IPS-18c (cell line): ENCODE data around the gene SCAPER.
"Not testable (repeated sequence)": the region's sequence is repeated elsewhere in the genome, so short reads cannot be mapped to it uniquely, and the experiment has no call there.

Experiments
- H3K4me3 ChIP-seq: 2 replicates; pipeline ENCODE4 v1.7.0; 2013; ENCODE audit warnings: low read depth, mild to moderate bottlenecking, low read length, moderate library complexity; ENCODE audit not compliant: insufficient read depth
- H3K9me3 ChIP-seq: one replicate; pipeline ENCODE4 v1.6.1; 2013; ENCODE audit warnings: mild to moderate bottlenecking, low read length, moderate library complexity; ENCODE audit not compliant: control insufficient read depth, insufficient read depth

The SCAPER gene

DNA sequence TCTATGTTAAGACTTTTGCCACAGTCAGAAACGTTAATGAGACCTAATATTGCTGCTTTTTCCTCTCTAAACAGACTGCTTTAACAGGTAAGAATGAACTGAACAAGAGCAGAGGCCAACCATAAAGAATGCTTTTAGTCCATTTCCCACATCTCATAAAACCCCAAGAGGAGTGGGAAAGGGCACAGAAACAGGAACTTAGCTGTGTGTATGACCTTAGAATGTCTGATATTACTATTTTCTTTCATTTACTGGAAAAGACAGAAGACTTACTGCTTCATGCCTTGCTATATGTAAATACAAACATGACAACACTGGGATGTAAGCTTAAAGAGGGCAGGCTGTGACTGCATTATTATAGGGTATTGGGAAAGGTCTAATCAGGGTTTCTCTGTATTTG lies 453.6 kb downstream of the SCAPER start:
- Histone ChIP-seq H3K4me3 (no peak overlapping the region), H3K9me3 (no peaks in the 10 kb centered on the region)

- Histone ChIP-seq H3K4me3 (no peak overlapping the region), H3K9me3 (no peaks in the 10 kb centered on the region)
These were observed 455.7 kb downstream of the SCAPER start for GRCh38 chr15:76449455-76449854.

DNA sequence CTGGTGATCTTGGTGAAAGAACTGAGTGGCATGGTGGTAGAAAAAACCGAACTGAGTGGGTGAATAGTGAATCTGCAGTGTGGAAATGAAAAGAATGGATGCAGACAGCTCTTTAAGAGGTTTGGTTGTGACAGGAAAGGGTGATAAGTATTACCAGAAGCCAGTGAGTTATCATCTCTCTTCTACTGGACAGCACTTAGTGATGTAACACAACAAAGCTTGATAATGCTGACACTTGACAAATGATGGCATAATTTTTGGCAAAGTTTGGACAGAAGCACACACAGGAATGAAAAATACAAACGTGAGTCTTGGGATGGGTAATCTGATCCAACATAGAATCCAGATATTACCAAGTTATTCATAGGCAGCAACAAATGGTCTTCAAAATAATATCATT lies 456.4 kb downstream of the SCAPER start:
- Histone ChIP-seq H3K9me3 (no peaks in the 10 kb centered on the region), H3K4me3 (no peak overlapping the region)

GRCh38 chr15:76447728-76448441 lies 457.3 kb downstream of the SCAPER start:
- no peak overlapping the region for H3K4me3 ChIP-seq
- H3K9me3 ChIP-seq, result no peaks in the 10 kb centered on the region

DNA sequence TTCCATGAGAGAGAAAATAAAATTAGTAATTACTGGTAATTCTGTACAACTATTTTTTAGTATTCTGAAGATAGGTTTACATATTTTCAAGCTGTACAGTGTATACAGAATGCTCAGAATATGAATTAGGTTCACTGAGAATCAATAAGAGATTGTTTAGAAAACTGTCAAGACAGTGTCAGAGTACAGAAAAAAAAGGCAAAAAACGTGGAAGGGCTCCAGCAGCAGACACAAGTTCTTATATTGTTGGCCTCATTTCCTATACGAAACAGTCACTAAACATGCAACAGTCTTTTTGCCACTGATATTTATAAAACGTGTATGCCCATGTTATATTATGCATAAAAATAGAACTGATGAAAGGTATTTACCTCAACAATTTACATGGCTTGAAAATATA lies 464.7 kb downstream of the SCAPER start:
- no peak overlapping the region for H3K4me3 ChIP-seq
- H3K9me3 ChIP-seq, result no peaks in the 10 kb centered on the region

DNA sequence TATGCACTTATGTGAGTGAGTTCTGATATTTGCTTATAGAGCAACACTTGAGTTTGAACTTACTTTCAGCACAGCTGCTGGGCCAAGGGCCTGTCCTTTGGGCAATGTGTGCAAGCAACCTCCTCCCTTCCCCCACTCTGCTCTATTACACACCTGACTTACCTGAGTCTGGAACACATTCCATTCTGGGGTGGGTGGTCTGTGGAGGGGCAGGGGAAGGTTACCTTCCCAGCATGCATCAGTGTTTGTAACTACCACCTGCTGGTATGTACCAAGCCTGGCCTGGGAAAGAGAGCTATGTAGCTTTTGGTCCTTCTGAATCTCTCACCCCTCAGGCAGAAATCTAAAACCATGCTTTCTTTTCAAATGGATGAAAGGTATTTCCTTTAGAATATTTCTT lies 465.6 kb downstream of the SCAPER start:
- no peak overlapping the region for H3K4me3 ChIP-seq
- no peaks in the 10 kb centered on the region for H3K9me3 ChIP-seq

DNA sequence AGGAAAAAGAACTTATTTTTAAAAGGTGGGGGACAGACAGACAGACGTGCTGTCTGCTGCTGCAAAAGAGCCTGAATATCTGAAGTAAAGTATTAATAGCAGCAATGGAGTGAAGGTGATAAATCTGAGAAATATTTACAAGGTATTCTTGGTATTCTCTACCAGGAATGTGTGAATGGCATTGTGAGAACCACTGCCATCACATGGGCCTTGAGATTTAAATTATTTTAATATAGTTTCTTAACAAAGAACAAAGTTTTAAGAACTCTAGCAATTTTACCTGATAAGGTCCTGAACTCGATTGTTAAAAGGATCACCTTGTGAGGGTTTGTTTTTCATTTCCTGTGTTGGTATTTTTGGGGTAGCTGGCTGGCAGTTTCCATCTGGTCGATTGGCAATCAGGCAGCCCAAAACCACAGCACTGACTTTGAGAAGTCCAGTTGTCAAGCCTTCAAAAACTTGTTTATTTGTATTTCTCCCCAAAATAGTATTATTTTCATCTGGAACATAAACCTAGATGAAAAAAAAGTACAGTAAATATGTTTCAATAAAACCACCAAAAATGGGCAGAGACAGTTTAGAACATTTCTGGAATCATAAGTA lies 471.2 kb downstream of the SCAPER start:
- H3K4me3 ChIP-seq, result no peak overlapping the region

GRCh38 chr15:76433036-76433435 lies 472.1 kb downstream of the SCAPER start:
- H3K4me3 ChIP-seq, H3K9me3 ChIP-seq: not testable (repeated sequence)

More for the DNA sequence above, 471.2 kb downstream of the SCAPER start:
- no peaks in the 10 kb centered on the region for H3K9me3 ChIP-seq

- peaks cover 3% of the 10 kb centered on the region for H3K9me3 ChIP-seq
- H3K4me3 ChIP-seq, result no peak overlapping the region
These were observed 472.5 kb downstream of the SCAPER start for GRCh38 chr15:76432604-76433003.

DNA sequence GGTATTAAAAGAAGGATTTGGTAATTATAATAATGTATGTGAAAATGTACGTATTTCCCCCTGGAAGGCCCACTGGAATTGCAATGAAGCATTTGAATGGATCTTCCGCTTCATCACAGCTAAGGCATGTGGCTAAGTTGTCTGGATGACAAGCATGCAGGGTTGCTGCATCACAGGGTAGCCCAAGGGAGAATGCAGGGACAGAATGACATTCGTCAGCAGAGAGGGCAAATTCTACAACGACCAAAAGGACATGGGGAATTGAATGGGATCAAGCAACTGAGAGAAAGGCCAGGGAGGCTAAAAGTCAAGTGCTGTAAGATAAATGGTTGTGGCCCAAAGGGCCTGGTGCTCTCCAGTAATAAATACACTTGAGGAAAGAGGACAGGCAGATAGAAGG lies 473.2 kb downstream of the SCAPER start:
- Histone ChIP-seq H3K9me3 (peaks cover 3% of the 10 kb centered on the region), H3K4me3 (no peak overlapping the region)

DNA sequence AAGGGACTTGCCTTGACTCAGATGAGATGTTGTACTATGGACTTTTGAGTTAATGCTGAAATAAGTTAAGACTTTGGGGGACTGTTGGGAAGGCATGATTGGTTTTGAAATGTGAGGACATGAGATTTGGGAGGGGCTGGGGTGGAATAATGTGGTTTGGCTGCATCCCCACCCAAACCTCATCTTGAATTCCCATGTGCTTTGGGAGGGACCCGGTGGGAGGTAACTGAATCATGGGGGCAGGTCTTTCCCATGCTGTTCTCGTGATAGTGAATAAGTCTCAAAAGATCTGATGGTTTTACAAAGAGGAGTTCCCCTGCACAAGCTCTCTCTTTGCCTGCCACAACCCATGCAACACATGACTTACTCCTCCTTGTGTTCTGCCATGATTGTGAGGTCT lies 474.4 kb downstream of the SCAPER start:
- not testable (repeated sequence) for H3K4me3 ChIP-seq, H3K9me3 ChIP-seq

DNA sequence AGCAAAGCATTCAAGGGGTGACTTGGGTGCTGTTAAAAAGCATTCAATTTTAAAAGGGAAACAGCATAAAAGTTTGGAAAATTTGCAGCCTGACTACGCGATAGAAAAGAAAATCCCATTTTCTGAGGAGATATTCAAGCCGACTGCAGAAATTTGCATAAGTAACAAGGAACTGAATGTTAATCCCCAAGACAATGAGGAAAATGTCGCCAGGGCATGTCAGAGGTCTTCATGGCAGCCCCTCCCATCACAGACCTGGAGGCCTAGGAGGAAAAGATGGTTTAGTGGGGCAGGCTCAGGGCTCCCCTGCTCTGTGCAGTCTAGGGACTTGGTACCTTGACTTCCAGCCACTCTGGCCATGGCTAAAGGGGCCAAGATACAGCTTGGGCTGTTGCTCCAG lies 475.5 kb downstream of the SCAPER start:
- Histone ChIP-seq H3K4me3 (no peak overlapping the region), H3K9me3 (peaks cover 5% of the 10 kb centered on the region)

- Histone ChIP-seq H3K4me3 (no peak overlapping the region), H3K9me3 (peaks cover 5% of the 10 kb centered on the region)
These were observed 478.2 kb downstream of the SCAPER start for GRCh38 chr15:76426941-76427340.

DNA sequence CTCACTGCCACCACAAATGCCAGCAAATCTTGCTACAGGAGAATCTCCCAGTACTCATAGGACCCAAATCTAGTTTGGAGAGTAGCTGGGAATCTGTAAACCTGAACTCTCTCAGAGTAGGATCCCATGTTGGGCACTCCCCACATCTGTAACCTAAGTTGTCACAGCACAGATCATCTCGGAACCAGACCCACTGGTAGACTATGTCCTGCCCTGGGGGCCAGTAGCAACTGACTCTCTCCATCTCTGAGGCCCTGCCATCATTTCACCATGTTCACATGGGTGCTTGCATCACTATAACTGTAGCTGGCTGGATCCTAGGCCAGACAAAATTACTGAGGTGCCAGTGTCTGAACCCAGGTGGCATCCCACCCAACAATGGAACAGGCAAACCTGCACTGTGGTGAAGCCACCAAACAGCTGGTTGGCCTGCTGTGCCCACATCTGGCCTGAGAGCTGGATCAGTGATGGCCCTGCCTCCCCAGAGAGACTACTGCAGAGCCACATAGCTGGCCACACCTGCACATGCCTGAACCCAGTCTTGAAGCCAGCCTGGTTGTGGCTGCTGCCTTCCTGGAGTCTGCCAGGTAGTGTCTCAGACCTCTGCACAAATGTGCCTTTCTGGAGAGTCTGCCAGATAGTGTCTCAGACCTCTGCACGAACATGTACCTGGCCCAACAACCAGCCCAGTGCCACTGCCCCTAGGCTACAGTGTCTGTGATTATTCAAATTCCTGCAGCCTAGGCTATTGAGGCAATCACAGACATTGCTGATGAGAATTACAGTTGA lies 486.6 kb downstream of the SCAPER start:
- Histone ChIP-seq H3K4me3 (no peak overlapping the region; the same call in 1 of the 2 replicates), H3K9me3 (no peaks in the 10 kb centered on the region)

GRCh38 chr15:76401285-76401684 lies 503.9 kb downstream of the SCAPER start:
- H3K9me3 ChIP-seq, result no peaks in the 10 kb centered on the region
- no peak overlapping the region for H3K4me3 ChIP-seq

GRCh38 chr15:76398317-76399104 lies 506.6 kb downstream of the SCAPER start:
- H3K4me3 ChIP-seq, result no peak overlapping the region

GRCh38 chr15:76393614-76394013 lies 511.5 kb downstream of the SCAPER start:
- no peaks in the 10 kb centered on the region for H3K9me3 ChIP-seq
- no peak overlapping the region for H3K4me3 ChIP-seq

More at GRCh38 chr15:76398317-76399104, 506.6 kb downstream of the SCAPER start:
- H3K9me3 ChIP-seq, result no peaks in the 10 kb centered on the region
